ENCODE results near the gene C20orf96.

C20orf96 gene

DNA sequence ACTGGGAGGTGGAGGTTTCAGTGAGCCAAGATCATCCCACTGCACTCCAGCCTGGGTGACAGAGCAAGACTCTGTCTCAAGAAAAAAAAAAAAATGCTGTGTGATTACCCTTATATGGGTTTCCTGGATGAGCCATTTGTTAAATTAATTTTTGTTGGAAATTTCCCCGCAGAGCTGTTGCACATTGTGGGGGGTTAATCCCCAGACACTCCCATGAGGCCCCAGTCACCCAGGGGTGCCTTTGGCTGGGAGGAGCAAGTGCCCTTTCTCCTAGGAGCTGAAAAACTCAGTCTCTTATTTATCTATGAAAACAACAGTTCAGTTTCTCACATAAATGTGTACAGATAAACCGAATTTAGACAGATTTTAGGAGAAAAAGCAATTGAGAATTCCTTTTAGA is 37.7 kb downstream of the C20orf96 start:
- Histone ChIP-seq H3K4me3 (replicated peaks; ENCODE audit: low read depth, low read length) (no peak overlapping the region), H3K36me3 (ENCODE audit: control insufficient read depth, insufficient read depth, low read length) (no peaks in the 10 kb centered on the region), H3K27me3 (replicated peaks; ENCODE audit: control insufficient read depth, insufficient read depth, low read length) (no peaks in the 10 kb centered on the region)
- TF ChIP-seq, protein P1, sequence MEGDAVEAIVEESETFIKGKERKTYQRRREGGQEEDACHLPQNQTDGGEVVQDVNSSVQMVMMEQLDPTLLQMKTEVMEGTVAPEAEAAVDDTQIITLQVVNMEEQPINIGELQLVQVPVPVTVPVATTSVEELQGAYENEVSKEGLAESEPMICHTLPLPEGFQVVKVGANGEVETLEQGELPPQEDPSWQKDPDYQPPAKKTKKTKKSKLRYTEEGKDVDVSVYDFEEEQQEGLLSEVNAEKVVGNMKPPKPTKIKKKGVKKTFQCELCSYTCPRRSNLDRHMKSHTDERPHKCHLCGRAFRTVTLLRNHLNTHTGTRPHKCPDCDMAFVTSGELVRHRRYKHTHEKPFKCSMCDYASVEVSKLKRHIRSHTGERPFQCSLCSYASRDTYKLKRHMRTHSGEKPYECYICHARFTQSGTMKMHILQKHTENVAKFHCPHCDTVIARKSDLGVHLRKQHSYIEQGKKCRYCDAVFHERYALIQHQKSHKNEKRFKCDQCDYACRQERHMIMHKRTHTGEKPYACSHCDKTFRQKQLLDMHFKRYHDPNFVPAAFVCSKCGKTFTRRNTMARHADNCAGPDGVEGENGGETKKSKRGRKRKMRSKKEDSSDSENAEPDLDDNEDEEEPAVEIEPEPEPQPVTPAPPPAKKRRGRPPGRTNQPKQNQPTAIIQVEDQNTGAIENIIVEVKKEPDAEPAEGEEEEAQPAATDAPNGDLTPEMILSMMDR (IDR thresholded peaks at IDR 0.05; ENCODE audit: insufficient read depth, low read length, poor library complexity, severe bottlenecking) = no peak
- DNase-seq (ENCODE audit: extremely low read depth, insufficient read length) = no peak

DNA sequence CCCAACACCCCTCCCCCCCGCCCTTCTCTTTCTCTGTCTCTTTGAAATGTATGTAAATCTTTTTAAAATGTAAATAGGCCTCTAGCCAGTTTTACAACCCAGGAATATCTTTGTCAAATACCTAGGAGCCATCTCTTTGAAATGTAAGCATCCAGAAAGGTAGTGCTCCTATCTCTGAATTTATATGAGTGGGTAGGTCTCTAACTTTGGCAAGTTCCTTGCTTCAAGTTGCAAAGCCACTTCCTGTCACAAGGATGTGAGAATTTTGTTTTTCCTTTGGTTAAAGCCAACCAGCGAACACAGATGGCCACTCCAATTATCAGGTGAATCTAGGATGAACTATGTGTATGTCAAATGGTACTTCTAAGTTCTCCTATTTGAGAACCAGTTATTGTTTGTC is 39.2 kb downstream of the C20orf96 start:
- DNase-seq (ENCODE audit: extremely low read depth, insufficient read length) = no peak
- H3K36me3 ChIP-seq (ENCODE audit: control insufficient read depth, insufficient read depth, low read length) = no peaks in the 10 kb centered on the region
- TF ChIP-seq, protein P1 (IDR thresholded peaks at IDR 0.05; ENCODE audit: insufficient read depth, low read length, poor library complexity, severe bottlenecking) = no peak
- H3K27me3 ChIP-seq (replicated peaks; ENCODE audit: control insufficient read depth, insufficient read depth, low read length) = no peaks in the 10 kb centered on the region
- no peak overlapping the region for H3K4me3 ChIP-seq (replicated peaks; ENCODE audit: low read depth, low read length)

DNA sequence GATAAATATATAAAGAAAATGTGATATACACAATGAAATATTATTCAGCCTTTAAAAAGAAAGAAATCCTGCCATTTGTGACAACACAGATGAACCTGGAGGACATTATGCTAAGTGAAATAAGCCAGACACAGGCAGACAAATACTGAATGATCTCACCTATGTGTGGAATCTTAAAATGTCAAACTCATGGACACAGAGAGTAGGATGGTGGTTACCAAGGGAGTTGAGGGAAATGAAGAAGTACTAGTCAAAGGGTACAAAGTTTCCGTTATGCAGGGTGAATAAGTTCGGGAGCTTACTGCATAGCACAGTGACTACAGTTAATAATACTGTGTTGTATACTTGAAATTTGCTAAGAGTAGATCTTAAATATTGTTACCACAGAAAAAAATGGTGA is 47.6 kb downstream of the C20orf96 start:
- no peak for DNase-seq (ENCODE audit: extremely low read depth, insufficient read length)
- no peaks in the 10 kb centered on the region for H3K36me3 ChIP-seq (ENCODE audit: control insufficient read depth, insufficient read depth, low read length)
- TF ChIP-seq, protein P1 (IDR thresholded peaks at IDR 0.05; ENCODE audit: insufficient read depth, low read length, poor library complexity, severe bottlenecking) = no peak
- H3K27me3 ChIP-seq (replicated peaks; ENCODE audit: control insufficient read depth, insufficient read depth, low read length) = no peaks in the 10 kb centered on the region
- no peak overlapping the region for H3K4me3 ChIP-seq (replicated peaks; ENCODE audit: low read depth, low read length)

DNA sequence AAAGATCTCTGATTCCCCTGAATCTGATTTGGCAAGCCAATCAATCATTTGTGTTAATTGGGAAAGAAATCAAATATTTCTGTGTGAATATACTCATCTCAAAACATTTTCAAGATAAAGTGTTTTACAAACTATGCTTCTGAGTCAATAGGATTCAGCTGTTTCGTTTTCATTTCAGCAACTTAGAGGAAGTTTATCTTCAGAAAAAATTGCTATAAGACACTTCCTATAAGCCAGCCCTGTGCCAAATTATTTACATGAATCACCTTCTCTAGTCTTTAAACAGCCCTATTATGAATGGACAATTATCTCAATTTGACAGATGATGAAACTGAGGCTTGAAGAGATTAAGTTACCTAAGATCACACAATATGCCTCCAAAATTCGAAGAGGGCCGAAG is 52.6 kb downstream of the C20orf96 start:
- DNase-seq (ENCODE audit: extremely low read depth, insufficient read length) = peak; percentile 7
- Histone ChIP-seq H3K4me3 (replicated peaks; ENCODE audit: low read depth, low read length) (no peak overlapping the region), H3K36me3 (ENCODE audit: control insufficient read depth, insufficient read depth, low read length) (no peaks in the 10 kb centered on the region), H3K27me3 (replicated peaks; ENCODE audit: control insufficient read depth, insufficient read depth, low read length) (no peaks in the 10 kb centered on the region)
- TF ChIP-seq, protein P1 (IDR thresholded peaks at IDR 0.05; ENCODE audit: insufficient read depth, low read length, poor library complexity, severe bottlenecking) = no peak

DNA sequence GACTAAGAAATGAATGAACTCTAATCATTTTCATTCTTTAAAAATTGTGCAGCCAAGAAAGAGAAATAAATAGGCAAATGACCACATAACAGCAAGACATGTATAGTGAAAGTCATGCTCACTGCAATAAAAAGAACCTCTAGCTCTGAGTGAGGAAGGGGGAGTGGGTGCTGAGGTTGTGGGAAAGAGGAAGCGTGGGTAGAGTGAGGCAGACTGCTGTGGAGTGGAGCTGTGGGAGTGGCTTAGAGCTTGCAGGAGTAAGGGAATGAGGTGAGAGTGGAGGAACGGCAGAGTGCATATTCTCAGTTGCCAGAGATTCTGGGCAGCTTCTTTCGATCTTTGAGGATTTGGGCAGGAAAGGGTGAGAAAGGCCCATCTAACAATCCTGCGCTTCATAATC is 53.1 kb downstream of the C20orf96 start:
- Histone ChIP-seq H3K4me3 (replicated peaks; ENCODE audit: low read depth, low read length) (no peak overlapping the region; the same call in 1 of the 2 replicates), H3K36me3 (ENCODE audit: control insufficient read depth, insufficient read depth, low read length) (no peaks in the 10 kb centered on the region), H3K27me3 (replicated peaks; ENCODE audit: control insufficient read depth, insufficient read depth, low read length) (no peaks in the 10 kb centered on the region)
- TF ChIP-seq, protein P1 (IDR thresholded peaks at IDR 0.05; ENCODE audit: insufficient read depth, low read length, poor library complexity, severe bottlenecking) = no peak
- DNase-seq (ENCODE audit: extremely low read depth, insufficient read length) = no peak

DNA sequence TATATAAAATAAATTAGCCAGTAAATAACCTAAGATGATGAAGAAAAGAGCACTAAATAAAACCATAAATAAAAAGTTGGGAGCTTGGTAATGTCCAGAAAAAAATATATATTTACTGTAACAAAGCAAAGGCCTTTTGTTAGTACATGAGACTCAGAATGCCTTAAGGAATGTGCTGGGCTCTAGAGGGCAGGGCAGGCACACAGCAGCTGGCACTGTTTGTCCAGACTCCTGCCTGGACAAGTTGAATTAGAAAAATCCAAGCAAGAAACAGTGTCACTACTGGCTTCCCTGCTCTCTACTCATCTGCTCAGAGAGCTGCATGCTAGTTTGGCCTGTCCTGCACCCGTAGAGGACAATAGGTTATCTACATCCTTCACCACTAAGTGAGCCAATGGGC is 54.7 kb downstream of the C20orf96 start:
- no peak for DNase-seq (ENCODE audit: extremely low read depth, insufficient read length)
- TF ChIP-seq, protein P1 (IDR thresholded peaks at IDR 0.05; ENCODE audit: insufficient read depth, low read length, poor library complexity, severe bottlenecking) = no peak
- H3K36me3 ChIP-seq (ENCODE audit: control insufficient read depth, insufficient read depth, low read length) = no peaks in the 10 kb centered on the region
- H3K4me3 ChIP-seq (replicated peaks; ENCODE audit: low read depth, low read length) = no peak overlapping the region
- no peaks in the 10 kb centered on the region for H3K27me3 ChIP-seq (replicated peaks; ENCODE audit: control insufficient read depth, insufficient read depth, low read length)

All from GM06990 (cell line).